ENCODE measurements around the gene TNS1. TPM values are rescaled to one million over a fixed set of nuclear protein-coding genes. Genes with fewer than 3 reads are reported as not detected.

TNS1 gene
- total RNA-seq, 3 donors from 2014 or later (not counting 1 experiment from before 2014, with no cell fraction given): 1.1 to 3.0 (median 2.1) TPM

GRCh38 chr2:217751952-217752351 is 250.8 kb downstream of the TNS1 start:
- DNase-seq (no peak), ATAC-seq (no peak)
- Mint-ChIP-seq H3K36me3 (no peaks in the 10 kb centered on the region), H3K4me1 (peaks cover 0 to 18% of the 10 kb centered on the region in 2 donors), H3K4me3 (no peak overlapping the region), H3K9me3 (no peaks in the 10 kb centered on the region), H3K27me3 (ENCODE audit: low read depth in 2 of 2) (peaks cover 0 to 11% of the 10 kb centered on the region in 2 donors), H3K27ac (no peak overlapping the region)
- Histone ChIP-seq H3K27ac (ENCODE audit: low read length) (no peak overlapping the region), H3K4me3 (ENCODE audit: low read length) (no peak overlapping the region), H3K36me3 (ENCODE audit: control insufficient read depth, insufficient read depth, low read length) (no peaks in the 10 kb centered on the region), H3K4me1 (ENCODE audit: control insufficient read depth, insufficient read depth, low read length) (peaks cover 12% of the 10 kb centered on the region), H3K9me3 (ENCODE audit: control insufficient read depth, insufficient read depth, low read length) (no peaks in the 10 kb centered on the region), H3K27me3 (ENCODE audit: control insufficient read depth, insufficient read depth, low read length) (no peaks in the 10 kb centered on the region)
- TF ChIP-seq CTCF (IDR thresholded peaks at IDR 0.05): no peak
- WGBS (ENCODE audit: insufficient coverage): 71% methylated on average over 1 of the region's 1 CpG
- intact Hi-C loops (cut with micrococcal nuclease): no loop called here

GRCh38 chr2:217751192-217751591 is 251.6 kb downstream of the TNS1 start:
- Mint-ChIP-seq H3K4me1 (peaks cover 0 to 13% of the 10 kb centered on the region in 2 donors), H3K36me3 (no peaks in the 10 kb centered on the region), H3K4me3 (no peak overlapping the region), H3K27me3 (ENCODE audit: low read depth in 2 of 2) (peaks cover 0 to 6% of the 10 kb centered on the region in 2 donors), H3K9me3 (no peaks in the 10 kb centered on the region), H3K27ac (no peak overlapping the region)
- H3K4me1 ChIP-seq (ENCODE audit: control insufficient read depth, insufficient read depth, low read length): peaks cover 5% of the 10 kb centered on the region
- no peak overlapping the region for H3K4me3 ChIP-seq (ENCODE audit: low read length)
- WGBS (ENCODE audit: insufficient coverage): 90% methylated on average over 7 of the region's 7 CpGs
- intact Hi-C loops (cut with micrococcal nuclease): no loop called here
- no peaks in the 10 kb centered on the region for H3K27me3 ChIP-seq (ENCODE audit: control insufficient read depth, insufficient read depth, low read length)
- DNase-seq (no peak), ATAC-seq (no peak)
- no peak overlapping the region for H3K27ac ChIP-seq (ENCODE audit: low read length)
- TF ChIP-seq CTCF (IDR thresholded peaks at IDR 0.05): no peak
- no peaks in the 10 kb centered on the region for H3K9me3 ChIP-seq (ENCODE audit: control insufficient read depth, insufficient read depth, low read length)
- H3K36me3 ChIP-seq (ENCODE audit: control insufficient read depth, insufficient read depth, low read length): no peaks in the 10 kb centered on the region

Other genes starting within 250 kb of the TNS1 start
- 1 to 10 TPM in 2 of 3 donors, under 1 TPM in 1; 0.82 to 3.1 (median 1.8) TPM for gene RUFY4, start 66.3 kb upstream of the TNS1 start, total RNA-seq
- gene CXCR2, start 123.0 kb upstream of the TNS1 start, total RNA-seq: 10 to 100 TPM; 24.3 to 35.3 (median 25.8) TPM
- gene CXCR1, start 164.0 kb upstream of the TNS1 start, total RNA-seq: 10 to 100 TPM in 2 of 3 donors, 1 to 10 TPM in 1; 9.1 to 19.2 (median 10.6) TPM
- gene ARPC2, start 214.2 kb upstream of the TNS1 start, total RNA-seq: 100 to 1,000 TPM; 824 to 880 (median 830) TPM